ENCODE results near the gene ANO2.

GRCh38 chr12:5521456-5522325 is 423.4 kb downstream of the ANO2 start:
- TF ChIP-seq, protein P1, sequence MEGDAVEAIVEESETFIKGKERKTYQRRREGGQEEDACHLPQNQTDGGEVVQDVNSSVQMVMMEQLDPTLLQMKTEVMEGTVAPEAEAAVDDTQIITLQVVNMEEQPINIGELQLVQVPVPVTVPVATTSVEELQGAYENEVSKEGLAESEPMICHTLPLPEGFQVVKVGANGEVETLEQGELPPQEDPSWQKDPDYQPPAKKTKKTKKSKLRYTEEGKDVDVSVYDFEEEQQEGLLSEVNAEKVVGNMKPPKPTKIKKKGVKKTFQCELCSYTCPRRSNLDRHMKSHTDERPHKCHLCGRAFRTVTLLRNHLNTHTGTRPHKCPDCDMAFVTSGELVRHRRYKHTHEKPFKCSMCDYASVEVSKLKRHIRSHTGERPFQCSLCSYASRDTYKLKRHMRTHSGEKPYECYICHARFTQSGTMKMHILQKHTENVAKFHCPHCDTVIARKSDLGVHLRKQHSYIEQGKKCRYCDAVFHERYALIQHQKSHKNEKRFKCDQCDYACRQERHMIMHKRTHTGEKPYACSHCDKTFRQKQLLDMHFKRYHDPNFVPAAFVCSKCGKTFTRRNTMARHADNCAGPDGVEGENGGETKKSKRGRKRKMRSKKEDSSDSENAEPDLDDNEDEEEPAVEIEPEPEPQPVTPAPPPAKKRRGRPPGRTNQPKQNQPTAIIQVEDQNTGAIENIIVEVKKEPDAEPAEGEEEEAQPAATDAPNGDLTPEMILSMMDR (IDR thresholded peaks at IDR 0.05), result no peak
- TF ChIP-seq EP300 (IDR thresholded peaks at IDR 0.05), result no peak
- no peak for TF ChIP-seq POLR2AphosphoS5 (IDR thresholded peaks at IDR 0.05)
- no peak for TF ChIP-seq POLR2A (IDR thresholded peaks at IDR 0.05; ENCODE audit: low read depth)
